Measurements from ENCODE around the gene CERT1. TPM values are rescaled to one million over a fixed set of nuclear protein-coding genes. Genes with fewer than 3 reads are reported as not detected.

The CERT1 gene
- total RNA-seq, 4 donors from 2014 or later: 36.1 to 42.3 (median 39.0) TPM

GRCh38 chr5:75469017-75469416 is 42.4 kb downstream of the CERT1 start:
- TF ChIP-seq EP300 (IDR thresholded peaks at IDR 0.05): no peak
- 96 to 97% methylated on average over 1 of the region's 1 CpG for WGBS, 2 donors
- H3K4me3 ChIP-seq: no peak overlapping the region
- H3K4me1 ChIP-seq: peaks cover 0 to 4% (median 0%) of the 10 kb centered on the region in 4 donors
- H3K9me3 ChIP-seq: peaks cover 0 to 38% (median 14%) of the 10 kb centered on the region in 4 donors
- peaks cover 0 to 10% (median 3%) of the 10 kb centered on the region in 3 donors for H3K36me3 ChIP-seq
- no peaks in the 10 kb centered on the region for H3K27me3 ChIP-seq
- H3K27ac ChIP-seq: no peak overlapping the region
- DNase-seq (ENCODE audit: low spot score in 2 of 2): no peak

GRCh38 chr5:75468593-75468992 is 42.8 kb downstream of the CERT1 start:
- no peak for TF ChIP-seq POLR2A (IDR thresholded peaks at IDR 0.05)
- no peak for TF ChIP-seq EP300 (IDR thresholded peaks at IDR 0.05)
- TF ChIP-seq CTCF (IDR thresholded peaks at IDR 0.05): no peak
- peaks cover 0 to 4% (median 0%) of the 10 kb centered on the region in 4 donors for H3K4me1 ChIP-seq
- no peak overlapping the region for H3K27ac ChIP-seq
- WGBS, 2 donors: 97 to 100% methylated on average over 2 of the region's 2 CpGs
- H3K27me3 ChIP-seq: no peaks in the 10 kb centered on the region
- peaks cover 0 to 38% (median 14%) of the 10 kb centered on the region in 4 donors for H3K9me3 ChIP-seq
- peaks cover 0 to 10% (median 3%) of the 10 kb centered on the region in 3 donors for H3K36me3 ChIP-seq
- no peak overlapping the region for H3K4me3 ChIP-seq
- DNase-seq (ENCODE audit: low spot score in 2 of 2): no peak

GRCh38 chr5:75466006-75466716 is 45.3 kb downstream of the CERT1 start:
- Histone ChIP-seq H3K9me3 (peaks cover 0 to 30% (median 13%) of the 10 kb centered on the region in 4 donors), H3K4me1 (peaks cover 0 to 4% (median 0%) of the 10 kb centered on the region in 4 donors), H3K27me3 (no peaks in the 10 kb centered on the region), H3K4me3 (no peak overlapping the region), H3K27ac (no peak overlapping the region), H3K36me3 (peaks cover 0 to 14% (median 3%) of the 10 kb centered on the region in 3 donors)
- no peak for DNase-seq (ENCODE audit: low spot score in 2 of 2)
- TF ChIP-seq POLR2A (IDR thresholded peaks at IDR 0.05) (no peak), EP300 (IDR thresholded peaks at IDR 0.05) (no peak), CTCF (IDR thresholded peaks at IDR 0.05) (no peak)
- 82 to 88% methylated on average over 6 of the region's 6 CpGs for WGBS, 2 donors

GRCh38 chr5:75465480-75465879 is 45.9 kb downstream of the CERT1 start:
- H3K9me3 ChIP-seq: peaks cover 0 to 27% (median 12%) of the 10 kb centered on the region in 4 donors
- DNase-seq (ENCODE audit: low spot score in 2 of 2): no peak
- no peak for TF ChIP-seq POLR2A (IDR thresholded peaks at IDR 0.05)
- H3K27ac ChIP-seq: no peak overlapping the region
- H3K4me3 ChIP-seq: no peak overlapping the region
- 75 to 93% methylated on average over 1 of the region's 1 CpG for WGBS, 2 donors
- H3K4me1 ChIP-seq: peaks cover 0 to 8% (median 0%) of the 10 kb centered on the region in 4 donors
- H3K27me3 ChIP-seq: no peaks in the 10 kb centered on the region
- H3K36me3 ChIP-seq: peaks cover 0 to 14% (median 3%) of the 10 kb centered on the region in 3 donors

- peaks cover 0 to 8% (median 0%) of the 10 kb centered on the region in 4 donors for H3K4me1 ChIP-seq
- no peaks in the 10 kb centered on the region for H3K27me3 ChIP-seq
- no peak for TF ChIP-seq CTCF (IDR thresholded peaks at IDR 0.05)
- no peak for TF ChIP-seq EP300 (IDR thresholded peaks at IDR 0.05)
- no peak for TF ChIP-seq POLR2A (IDR thresholded peaks at IDR 0.05)
- 62 to 74% methylated on average over 2 of the region's 2 CpGs for WGBS, 2 donors
- peaks cover 0 to 10% (median 4%) of the 10 kb centered on the region in 4 donors for H3K9me3 ChIP-seq
- no peak overlapping the region for H3K4me3 ChIP-seq
- H3K27ac ChIP-seq: no peak overlapping the region
- DNase-seq (ENCODE audit: low spot score in 2 of 2): no peak
- peaks cover 0 to 13% (median 0%) of the 10 kb centered on the region in 3 donors for H3K36me3 ChIP-seq
These were observed 47.7 kb downstream of the CERT1 start for GRCh38 chr5:75463726-75464125.

- no peak for TF ChIP-seq POLR2A (IDR thresholded peaks at IDR 0.05)
- no peak for TF ChIP-seq CTCF (IDR thresholded peaks at IDR 0.05)
- no peak for TF ChIP-seq EP300 (IDR thresholded peaks at IDR 0.05)
- Histone ChIP-seq H3K4me1 (peaks cover 0 to 8% (median 0%) of the 10 kb centered on the region in 4 donors), H3K36me3 (peaks cover 0 to 14% (median 0%) of the 10 kb centered on the region in 3 donors), H3K27me3 (no peaks in the 10 kb centered on the region), H3K27ac (no peak overlapping the region), H3K9me3 (no peaks in the 10 kb centered on the region), H3K4me3 (no peak overlapping the region)
- no peak for DNase-seq (ENCODE audit: low spot score in 2 of 2)
- WGBS, 2 donors: 33 to 35% methylated on average over 1 of the region's 1 CpG
These were observed 49.8 kb downstream of the CERT1 start for GRCh38 chr5:75461679-75462078.

All from tibial nerve (tissue), 4 donors.